ENCODE data around the gene VANGL1.

DNA sequence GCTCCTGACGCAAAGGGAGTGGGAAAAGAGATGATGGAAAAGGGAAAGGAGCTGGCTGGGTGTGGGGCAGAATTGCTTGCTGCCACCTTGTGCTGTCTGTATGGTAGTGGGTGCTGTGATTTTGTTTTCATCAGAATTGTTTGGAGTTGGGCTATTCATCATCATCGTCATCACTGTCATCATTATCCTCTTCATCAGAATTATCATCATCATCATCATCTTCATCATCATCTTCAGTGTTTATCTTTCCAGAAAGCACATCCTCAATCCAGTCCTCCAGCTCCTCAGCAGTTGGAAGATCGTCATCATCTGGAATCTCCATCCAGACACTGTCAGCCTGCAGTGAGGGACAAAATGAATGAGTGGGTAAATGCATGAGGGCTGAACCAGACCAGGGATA is 59.3 kb downstream of the VANGL1 start:
- TF ChIP-seq, protein P1, sequence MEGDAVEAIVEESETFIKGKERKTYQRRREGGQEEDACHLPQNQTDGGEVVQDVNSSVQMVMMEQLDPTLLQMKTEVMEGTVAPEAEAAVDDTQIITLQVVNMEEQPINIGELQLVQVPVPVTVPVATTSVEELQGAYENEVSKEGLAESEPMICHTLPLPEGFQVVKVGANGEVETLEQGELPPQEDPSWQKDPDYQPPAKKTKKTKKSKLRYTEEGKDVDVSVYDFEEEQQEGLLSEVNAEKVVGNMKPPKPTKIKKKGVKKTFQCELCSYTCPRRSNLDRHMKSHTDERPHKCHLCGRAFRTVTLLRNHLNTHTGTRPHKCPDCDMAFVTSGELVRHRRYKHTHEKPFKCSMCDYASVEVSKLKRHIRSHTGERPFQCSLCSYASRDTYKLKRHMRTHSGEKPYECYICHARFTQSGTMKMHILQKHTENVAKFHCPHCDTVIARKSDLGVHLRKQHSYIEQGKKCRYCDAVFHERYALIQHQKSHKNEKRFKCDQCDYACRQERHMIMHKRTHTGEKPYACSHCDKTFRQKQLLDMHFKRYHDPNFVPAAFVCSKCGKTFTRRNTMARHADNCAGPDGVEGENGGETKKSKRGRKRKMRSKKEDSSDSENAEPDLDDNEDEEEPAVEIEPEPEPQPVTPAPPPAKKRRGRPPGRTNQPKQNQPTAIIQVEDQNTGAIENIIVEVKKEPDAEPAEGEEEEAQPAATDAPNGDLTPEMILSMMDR (conservative IDR thresholded peaks at IDR 0.05 in 1 of 2, IDR thresholded peaks at IDR 0.05 in 1 of 2; ENCODE audit: extremely low read depth in 1 of 2, insufficient read depth in 1 of 2, low read depth in 1 of 2, low read length in 2 of 2): no peak
- TF ChIP-seq EZH2 (IDR thresholded peaks at IDR 0.05; ENCODE audit: borderline replicate concordance, low read length): no peak
